T-helper 22 cell (primary cell): ENCODE measurements around the gene CITED4.
A peak's percentile ranks its signal among the peaks of the same experiment; 100 is the strongest.

Experiments used
- DNase-seq: peaks from one replicate; pipeline ENCODE4 v3.0.0-alpha.2; 2020; ENCODE audit warnings: low read depth

The CITED4 gene

GRCh38 chr1:40853113-40853884 is 8.9 kb downstream of the CITED4 start:
- DNase-seq: no peak

- DNase-seq: no peak
These were observed 10.5 kb downstream of the CITED4 start for GRCh38 chr1:40851643-40852042.

- peak; percentile 40 for DNase-seq
These were observed 12.2 kb downstream of the CITED4 start for GRCh38 chr1:40849801-40850592.

DNA sequence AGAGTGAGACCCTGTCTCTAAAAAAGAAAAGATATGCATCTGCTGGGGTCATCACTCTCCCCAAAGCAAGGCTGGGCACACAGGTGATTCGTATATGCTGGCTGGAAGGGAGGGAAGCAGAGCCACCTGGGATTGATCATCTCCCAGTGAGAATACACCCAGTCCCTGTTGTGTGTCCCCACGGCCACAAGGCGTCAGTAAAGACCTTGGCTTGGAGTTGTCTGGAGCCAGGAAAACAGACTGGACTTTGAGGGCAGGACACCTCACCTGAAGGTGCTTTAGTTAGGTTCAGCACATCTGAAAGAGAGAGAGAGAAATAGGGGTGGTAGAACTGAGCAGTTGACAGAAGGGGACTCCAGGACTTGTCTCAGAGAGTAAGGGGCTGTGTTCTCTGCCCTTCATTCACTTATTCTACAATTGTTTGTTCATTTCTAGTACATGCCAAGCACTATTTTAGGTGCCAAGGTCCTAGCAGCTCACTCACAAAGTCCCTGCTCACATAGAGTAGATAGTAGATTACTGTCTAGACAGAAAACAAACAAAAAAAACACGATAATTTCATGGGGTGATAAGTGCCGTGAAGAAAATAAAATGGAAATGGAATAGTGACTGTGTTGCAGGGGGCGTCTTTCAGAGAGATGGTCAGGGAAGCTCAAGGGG is 13.5 kb downstream of the CITED4 start:
- no peak for DNase-seq

GRCh38 chr1:40847023-40847745 is 15.0 kb downstream of the CITED4 start:
- no peak for DNase-seq

- DNase-seq: no peak
These were observed 16.3 kb downstream of the CITED4 start for GRCh38 chr1:40845895-40846294.

DNA sequence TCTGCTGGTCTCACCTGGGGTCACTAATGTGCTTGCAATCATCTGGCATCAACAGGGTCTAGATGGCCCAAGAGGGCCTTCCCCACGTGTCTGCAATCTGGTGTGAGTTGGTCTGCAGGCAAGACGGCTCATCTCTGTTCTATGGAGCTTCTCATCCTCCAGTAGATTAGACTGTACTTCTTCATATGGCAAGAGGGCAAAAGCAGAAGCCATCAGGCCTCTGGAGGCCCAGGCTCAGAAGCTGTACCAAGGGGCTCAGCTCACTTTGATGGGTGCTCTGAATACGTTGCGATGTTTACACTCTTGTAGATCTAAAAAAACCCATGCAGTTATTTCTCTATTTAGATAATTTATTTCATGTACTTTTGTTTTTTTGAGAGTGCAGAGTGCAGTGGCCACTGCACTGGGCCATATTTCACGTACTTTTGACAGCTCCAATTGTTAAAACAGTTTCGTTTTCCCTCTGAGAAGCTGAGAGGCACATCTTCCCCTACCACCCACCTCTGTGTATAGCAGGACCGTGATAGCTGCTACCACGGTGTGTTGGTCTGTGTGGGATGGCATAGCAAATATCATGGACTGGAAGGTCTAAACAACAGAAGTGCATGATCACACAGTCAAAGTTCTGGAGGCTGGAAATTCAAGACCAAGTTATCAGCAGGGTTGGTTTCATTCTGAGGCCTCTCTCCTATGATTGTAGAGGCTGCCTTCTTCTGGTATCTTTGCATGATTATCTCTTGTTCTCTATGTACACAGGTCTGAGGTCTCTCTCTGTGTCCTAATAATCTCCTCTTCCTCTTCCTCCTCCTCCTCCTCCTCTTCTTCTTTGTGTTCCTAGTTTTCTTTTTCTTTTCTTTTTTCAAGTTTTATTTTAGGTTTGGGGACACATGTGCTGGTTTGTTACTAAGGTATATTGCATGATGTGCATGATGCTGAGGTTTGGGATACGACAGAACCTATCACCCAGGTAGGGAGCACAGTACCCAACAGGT is 17.0 kb downstream of the CITED4 start:
- no peak for DNase-seq

GRCh38 chr1:40844079-40844478 is 18.1 kb downstream of the CITED4 start:
- DNase-seq: no peak

- DNase-seq: no peak
These were observed 19.5 kb downstream of the CITED4 start for GRCh38 chr1:40842691-40843090.

- no peak for DNase-seq
These were observed 20.0 kb downstream of the CITED4 start for GRCh38 chr1:40842207-40842606.

GRCh38 chr1:40841602-40842001 is 20.6 kb downstream of the CITED4 start:
- no peak for DNase-seq

DNA sequence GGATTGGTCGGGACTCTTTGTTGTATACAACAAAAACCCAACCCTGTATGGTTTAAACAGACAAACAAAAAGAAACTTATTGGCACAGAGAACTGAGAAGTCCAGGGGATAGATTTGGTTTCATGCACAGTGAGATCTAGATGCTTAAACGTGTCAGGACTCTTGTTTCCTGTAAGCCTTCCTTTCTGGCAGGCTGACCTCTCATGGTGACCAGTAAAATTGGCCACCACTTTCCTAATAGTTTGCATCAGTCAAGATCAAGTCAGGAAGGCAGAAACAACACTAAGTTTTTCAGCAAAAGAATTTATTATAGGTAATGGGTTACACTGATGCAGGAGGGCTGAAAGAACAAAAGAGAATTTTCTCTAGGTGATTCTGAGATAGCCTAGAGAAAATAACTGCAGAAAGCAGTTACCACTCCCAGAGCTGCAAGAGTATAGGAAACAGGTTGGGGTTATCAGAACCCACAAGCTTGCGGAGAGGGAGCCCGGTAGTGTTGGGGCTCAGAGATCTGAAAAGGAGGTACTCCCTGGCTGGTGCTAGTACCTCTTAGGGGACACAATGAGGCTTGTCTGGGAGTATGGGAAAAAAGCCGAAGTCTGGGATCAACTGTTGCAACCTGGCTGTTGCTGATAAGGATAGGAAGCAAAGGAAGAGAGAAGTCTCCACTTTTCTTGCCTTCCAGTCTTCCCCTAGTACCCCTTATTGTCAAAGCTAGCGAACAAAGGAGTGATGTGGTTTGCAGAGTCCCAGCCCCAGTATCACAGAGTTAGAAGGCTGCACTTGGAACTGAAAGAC is 21.4 kb downstream of the CITED4 start:
- DNase-seq: no peak

GRCh38 chr1:40839943-40840335 is 22.2 kb downstream of the CITED4 start:
- DNase-seq: no peak

DNA sequence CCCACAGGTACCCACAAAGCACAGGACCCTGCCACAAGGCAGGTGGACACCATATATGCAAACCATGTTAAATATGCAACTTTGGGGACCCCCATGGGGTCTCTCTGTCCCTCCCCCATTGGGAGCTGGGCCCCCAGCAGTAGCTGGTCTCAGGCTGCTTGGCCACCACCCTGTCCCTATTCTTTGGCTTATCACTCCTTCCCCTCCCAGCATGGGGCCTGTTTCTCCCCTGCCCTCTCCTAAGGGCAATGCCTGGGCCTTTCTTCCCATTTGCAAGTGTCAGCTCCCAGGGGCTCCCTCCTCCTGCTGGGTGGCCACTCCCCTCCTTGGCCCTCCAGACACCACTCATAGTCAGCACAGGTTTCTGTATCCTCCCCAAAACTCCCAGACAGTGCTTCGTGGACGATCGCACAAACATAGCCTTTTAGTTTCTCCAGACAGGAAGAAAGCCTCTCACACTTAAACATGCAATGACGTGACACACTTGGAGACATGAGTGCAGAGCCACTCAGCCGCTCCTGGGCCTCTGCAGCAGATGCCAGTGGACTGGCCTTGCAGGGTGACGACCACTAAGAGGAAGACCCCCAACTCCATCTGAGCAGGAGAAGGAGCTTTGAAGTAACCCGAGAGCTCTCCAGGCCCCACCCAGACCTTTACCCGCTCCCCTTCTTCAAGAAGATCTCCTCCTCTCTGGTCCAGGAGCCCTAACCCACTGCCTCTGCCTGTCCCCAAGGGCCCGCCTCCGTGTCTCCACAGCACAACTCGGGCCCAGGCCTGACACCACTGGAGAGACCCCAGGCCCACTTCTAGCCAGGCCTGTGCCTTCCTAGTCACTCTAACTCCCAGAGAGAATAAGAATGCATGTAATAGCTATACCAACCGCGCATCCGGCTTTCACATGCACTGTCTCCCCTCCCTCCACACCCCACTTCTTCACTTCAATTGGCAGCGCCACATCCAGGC is 22.9 kb downstream of the CITED4 start:
- DNase-seq: no peak

DNA sequence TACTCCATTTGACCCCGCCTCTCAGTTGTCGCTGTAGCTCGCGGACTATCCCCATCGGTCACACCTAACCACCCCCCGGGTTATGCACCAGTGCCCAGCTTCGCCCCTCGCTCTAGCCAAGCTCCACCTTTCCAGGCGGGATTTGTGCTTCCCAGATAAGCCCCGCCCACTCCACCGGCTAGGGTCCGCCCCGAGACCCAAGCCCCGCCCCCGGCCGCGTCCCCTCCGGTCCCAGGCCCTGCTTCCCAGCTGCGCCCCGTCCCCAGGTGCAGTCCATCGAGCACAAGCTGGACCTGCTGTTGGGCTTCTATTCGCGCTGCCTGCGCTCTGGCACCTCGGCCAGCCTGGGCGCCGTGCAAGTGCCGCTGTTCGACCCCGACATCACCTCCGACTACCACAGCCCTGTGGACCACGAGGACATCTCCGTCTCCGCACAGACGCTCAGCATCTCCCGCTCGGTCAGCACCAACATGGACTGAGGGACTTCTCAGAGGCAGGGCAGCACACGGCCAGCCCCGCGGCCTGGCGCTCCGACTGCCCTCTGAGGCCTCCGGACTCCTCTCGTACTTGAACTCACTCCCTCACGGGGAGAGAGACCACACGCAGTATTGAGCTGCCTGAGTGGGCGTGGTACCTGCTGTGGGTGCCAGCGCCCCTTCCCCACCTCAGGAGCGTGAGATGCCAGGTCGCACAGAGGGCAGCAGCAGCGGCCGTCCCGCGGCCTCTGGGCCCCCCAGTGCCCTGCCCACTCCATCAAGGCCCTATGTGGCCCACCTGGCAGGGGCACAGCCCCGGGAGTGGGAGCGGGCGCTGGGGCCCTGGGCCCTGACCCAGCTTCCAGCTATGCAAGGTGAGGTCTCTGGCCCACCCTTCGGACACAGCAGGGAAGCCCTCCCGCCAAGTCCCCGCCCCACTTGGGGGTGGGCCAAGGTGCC is 23.9 kb downstream of the CITED4 start:
- DNase-seq: no peak

DNA sequence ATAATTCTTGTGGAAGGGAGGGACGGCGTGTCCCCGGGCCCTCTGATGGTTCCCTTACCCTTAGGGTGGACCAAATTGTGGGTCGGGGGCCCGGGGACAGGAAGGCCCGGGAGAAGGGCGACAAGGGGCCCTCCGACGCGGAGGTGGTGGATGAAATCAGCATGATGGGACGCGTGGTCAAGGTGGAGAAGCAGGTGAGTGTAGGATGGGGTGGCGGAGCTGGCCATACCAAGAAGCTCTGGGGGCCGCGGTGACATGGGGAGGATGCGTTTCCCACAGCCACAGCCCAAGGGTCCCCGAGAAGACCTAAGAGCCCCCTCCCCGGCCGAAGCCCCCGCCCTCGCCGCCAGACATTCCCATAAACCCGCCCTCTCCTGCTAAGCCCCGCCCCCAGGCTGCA is 24.6 kb downstream of the CITED4 start:
- DNase-seq: no peak

- no peak for DNase-seq
These were observed 25.9 kb downstream of the CITED4 start for GRCh38 chr1:40836283-40836682.
